Panc1 (cell line): Measurements from ENCODE around the gene ADAMTSL2.

Source experiments
- POLR2AphosphoS5 ChIP-seq: IDR thresholded peaks from 2 replicates; pipeline ENCODE4 v1.6.1; 2012; ENCODE audit warnings: mild to moderate bottlenecking, low read depth, low read length, moderate library complexity
- SIN3A ChIP-seq: IDR thresholded peaks from 2 replicates; pipeline ENCODE4 v1.6.1; 2012; ENCODE audit warnings: low read depth, mild to moderate bottlenecking, low read length, moderate library complexity, borderline replicate concordance; ENCODE audit not compliant: insufficient read depth
- TF ChIP-seq, protein P1 (sequence below): fragments of 450-650 bp; IDR thresholded peaks from 2 replicates; pipeline ENCODE4 v1.5.1; 2017; ENCODE audit warnings: mild to moderate bottlenecking
- TF ChIP-seq, protein P2 (sequence below), 2 experiments: IDR thresholded peaks; 2 replicates each; pipeline ENCODE4 v1.6.1; 2011 to 2012; ENCODE audit warnings: low read depth in 2 of 2, control low read depth in 1 of 2, low read length in 1 of 2, mild to moderate bottlenecking in 1 of 2, moderate library complexity in 1 of 2; ENCODE audit not compliant: insufficient read depth in 1 of 2

DNA sequence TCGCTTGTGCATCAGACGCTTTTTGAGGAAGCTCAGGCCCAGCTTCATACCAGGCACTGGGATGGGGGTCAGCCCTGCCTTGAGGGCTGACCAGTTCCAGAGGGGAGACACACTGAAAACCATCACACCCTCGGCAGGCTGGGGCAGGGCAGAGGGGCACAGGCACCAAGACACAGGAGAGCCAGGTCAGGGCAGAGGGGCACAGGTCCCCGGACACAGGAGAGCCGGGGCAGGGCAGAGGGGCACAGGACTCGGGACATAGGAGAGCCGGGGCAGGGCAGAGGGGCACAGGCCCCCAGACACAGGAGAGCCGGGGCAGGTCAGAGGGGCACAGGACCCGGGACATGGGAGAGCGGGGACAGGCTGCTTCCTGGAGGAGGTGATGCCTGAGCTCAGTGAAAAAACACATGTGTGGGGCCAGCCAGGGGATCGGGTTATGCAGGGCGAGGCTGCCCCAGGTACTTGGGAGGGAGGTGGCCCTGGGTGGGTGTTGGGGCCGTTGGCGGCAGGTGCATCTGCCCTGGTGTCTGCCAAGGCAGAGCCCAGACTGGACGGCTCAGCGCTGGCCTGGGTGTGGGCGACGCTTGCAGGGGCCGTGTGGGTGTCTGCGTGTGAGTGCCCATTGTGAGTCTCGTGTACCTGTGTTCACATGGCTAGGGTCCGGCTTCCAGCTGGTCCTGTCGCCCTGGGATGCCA is 40.5 kb upstream of the ADAMTSL2 start:
- TF ChIP-seq, protein P1, sequence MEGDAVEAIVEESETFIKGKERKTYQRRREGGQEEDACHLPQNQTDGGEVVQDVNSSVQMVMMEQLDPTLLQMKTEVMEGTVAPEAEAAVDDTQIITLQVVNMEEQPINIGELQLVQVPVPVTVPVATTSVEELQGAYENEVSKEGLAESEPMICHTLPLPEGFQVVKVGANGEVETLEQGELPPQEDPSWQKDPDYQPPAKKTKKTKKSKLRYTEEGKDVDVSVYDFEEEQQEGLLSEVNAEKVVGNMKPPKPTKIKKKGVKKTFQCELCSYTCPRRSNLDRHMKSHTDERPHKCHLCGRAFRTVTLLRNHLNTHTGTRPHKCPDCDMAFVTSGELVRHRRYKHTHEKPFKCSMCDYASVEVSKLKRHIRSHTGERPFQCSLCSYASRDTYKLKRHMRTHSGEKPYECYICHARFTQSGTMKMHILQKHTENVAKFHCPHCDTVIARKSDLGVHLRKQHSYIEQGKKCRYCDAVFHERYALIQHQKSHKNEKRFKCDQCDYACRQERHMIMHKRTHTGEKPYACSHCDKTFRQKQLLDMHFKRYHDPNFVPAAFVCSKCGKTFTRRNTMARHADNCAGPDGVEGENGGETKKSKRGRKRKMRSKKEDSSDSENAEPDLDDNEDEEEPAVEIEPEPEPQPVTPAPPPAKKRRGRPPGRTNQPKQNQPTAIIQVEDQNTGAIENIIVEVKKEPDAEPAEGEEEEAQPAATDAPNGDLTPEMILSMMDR = no peak
- TF ChIP-seq POLR2AphosphoS5 (no peak), SIN3A (no peak)
- TF ChIP-seq, protein P2, sequence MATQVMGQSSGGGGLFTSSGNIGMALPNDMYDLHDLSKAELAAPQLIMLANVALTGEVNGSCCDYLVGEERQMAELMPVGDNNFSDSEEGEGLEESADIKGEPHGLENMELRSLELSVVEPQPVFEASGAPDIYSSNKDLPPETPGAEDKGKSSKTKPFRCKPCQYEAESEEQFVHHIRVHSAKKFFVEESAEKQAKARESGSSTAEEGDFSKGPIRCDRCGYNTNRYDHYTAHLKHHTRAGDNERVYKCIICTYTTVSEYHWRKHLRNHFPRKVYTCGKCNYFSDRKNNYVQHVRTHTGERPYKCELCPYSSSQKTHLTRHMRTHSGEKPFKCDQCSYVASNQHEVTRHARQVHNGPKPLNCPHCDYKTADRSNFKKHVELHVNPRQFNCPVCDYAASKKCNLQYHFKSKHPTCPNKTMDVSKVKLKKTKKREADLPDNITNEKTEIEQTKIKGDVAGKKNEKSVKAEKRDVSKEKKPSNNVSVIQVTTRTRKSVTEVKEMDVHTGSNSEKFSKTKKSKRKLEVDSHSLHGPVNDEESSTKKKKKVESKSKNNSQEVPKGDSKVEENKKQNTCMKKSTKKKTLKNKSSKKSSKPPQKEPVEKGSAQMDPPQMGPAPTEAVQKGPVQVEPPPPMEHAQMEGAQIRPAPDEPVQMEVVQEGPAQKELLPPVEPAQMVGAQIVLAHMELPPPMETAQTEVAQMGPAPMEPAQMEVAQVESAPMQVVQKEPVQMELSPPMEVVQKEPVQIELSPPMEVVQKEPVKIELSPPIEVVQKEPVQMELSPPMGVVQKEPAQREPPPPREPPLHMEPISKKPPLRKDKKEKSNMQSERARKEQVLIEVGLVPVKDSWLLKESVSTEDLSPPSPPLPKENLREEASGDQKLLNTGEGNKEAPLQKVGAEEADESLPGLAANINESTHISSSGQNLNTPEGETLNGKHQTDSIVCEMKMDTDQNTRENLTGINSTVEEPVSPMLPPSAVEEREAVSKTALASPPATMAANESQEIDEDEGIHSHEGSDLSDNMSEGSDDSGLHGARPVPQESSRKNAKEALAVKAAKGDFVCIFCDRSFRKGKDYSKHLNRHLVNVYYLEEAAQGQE (IDR thresholded peaks at IDR 0.05; ENCODE audit: insufficient read depth in 1 of 2, low read depth in 2 of 2, low read length in 1 of 2) = no peak
